GM18867 (cell line): ENCODE results near the gene CLIC6.
"Not testable (repeated sequence)": the region's sequence is repeated elsewhere in the genome, so short reads cannot be mapped to it uniquely, and the experiment has no call there.

Source experiments
- ATAC-seq: cut with Tn5 transposase; IDR thresholded peaks from one replicate; pipeline ENCODE4 v1.9.1; 2021; ENCODE audit warnings: mild to moderate bottlenecking, moderate library complexity; ENCODE audit not compliant: unreplicated experiment

CLIC6 gene

DNA sequence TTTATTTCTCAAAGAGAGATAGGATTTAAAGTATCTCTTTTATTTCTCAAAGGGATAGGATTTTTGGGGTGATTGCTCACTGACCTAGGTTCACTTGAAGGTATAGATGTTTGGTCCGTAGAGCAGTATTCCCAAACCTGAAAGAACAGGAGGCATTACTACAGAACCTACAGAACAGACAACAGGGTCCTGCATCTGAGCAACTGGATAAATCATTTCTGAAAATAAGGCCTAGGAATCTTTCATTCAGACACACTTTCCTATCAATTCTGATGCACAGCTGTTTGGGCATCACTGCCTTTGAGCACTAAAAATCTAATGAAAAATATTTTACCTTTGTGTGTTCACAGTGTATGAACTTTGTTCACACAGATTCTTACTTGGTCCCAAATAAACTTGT lies 17.2 kb upstream of the CLIC6 start:
- no peak for ATAC-seq

DNA sequence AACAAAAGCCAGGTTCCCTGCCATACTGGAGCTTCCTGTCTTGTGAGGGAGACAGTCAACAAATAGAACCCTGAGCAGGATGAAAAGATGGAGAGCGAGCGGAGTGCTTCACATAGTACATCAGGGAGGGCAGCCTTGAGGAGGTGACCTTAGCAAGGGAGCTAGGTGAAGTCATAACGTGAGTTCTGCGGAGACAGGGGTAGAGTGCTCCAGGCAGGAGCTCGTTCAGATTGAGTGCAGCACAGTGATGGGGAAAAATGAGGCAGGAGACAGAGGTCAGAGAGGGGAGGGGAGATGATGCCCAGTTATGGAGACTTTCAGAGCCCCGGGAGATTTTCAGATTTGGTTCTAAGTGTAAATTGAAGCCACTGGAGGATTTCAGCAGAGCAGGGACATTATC lies 15.3 kb upstream of the CLIC6 start:
- ATAC-seq = no peak

DNA sequence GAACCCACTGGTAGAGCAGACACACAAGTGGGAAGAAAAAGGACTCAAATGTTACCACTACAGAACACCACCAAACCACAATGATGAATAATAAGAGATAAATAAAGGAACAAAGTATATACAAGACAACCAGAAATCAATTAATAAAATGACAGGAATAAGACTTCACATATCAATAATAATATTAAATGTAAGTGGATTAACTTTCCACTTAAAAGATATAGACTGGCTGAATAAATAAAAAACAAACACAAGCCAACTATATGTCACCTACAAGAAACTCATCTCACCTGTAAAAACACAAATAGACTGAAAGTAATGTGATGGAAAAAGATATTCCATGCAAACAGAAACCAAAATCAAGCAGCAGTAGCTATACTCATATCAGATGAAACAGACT lies 6.9 kb upstream of the CLIC6 start:
- ATAC-seq = no peak

DNA sequence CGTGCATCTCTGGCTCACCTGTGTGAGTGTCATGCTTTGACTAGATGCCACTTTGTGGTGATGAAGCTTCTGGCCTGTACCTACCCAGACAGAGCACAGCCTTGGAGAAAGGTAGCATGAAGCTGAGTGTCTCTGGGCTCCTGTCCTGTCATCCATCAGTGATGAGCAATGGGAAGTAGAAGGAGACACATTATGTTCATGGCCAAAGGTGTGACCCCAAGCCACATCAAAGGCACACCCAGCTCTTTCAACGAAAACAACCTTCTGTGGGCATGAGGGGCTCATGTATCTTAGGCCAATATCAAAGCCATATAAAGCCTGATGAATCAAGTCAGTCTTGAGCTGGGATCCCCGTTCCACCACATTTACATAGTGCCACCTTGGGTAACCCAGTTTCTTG lies 1.0 kb upstream of the CLIC6 start:
- ATAC-seq = no peak

DNA sequence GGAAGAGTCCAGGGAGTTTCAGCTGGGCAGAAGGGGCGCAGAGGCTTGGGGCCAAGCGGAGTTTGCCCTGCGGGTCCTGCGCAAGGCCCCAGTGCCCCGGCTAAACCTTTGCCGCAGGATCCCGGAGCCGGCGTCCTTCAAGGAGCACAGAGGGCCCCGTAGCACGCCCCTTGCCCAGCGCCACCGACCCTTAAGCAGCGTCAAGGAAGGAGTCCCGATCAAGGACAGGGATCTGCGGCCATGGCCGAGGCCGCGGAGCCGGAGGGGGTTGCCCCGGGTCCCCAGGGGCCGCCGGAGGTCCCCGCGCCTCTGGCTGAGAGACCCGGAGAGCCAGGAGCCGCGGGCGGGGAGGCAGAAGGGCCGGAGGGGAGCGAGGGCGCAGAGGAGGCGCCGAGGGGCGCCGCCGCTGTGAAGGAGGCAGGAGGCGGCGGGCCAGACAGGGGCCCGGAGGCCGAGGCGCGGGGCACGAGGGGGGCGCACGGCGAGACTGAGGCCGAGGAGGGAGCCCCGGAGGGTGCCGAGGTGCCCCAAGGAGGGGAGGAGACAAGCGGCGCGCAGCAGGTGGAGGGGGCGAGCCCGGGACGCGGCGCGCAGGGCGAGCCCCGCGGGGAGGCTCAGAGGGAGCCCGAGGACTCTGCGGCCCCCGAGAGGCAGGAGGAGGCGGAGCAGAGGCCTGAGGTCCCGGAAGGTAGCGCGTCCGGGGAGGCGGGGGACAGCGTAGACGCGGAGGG lies 520 bp downstream of the CLIC6 start:
- peak; percentile 50 for ATAC-seq

DNA sequence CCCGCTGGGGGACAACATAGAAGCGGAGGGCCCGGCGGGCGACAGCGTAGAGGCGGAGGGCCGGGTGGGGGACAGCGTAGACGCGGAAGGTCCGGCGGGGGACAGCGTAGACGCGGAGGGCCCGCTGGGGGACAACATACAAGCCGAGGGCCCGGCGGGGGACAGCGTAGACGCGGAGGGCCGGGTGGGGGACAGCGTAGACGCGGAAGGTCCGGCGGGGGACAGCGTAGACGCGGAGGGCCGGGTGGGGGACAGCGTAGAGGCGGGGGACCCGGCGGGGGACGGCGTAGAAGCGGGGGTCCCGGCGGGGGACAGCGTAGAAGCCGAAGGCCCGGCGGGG lies 1.1 kb downstream of the CLIC6 start:
- not testable (repeated sequence) for ATAC-seq

DNA sequence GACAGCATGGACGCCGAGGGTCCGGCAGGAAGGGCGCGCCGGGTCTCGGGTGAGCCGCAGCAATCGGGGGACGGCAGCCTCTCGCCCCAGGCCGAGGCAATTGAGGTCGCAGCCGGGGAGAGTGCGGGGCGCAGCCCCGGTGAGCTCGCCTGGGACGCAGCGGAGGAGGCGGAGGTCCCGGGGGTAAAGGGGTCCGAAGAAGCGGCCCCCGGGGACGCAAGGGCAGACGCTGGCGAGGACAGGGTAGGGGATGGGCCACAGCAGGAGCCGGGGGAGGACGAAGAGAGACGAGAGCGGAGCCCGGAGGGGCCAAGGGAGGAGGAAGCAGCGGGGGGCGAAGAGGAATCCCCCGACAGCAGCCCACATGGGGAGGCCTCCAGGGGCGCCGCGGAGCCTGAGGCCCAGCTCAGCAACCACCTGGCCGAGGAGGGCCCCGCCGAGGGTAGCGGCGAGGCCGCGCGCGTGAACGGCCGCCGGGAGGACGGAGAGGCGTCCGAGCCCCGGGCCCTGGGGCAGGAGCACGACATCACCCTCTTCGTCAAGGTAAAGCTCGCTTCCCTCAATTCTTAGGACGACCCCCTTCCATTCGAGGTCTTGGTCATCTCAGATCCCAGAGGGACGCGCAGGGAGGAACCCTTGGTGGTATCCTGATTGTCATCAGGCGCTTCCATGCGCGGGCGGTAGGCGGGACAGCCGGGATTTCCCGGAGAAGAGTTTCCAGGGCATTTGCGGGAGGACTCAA lies 1.6 kb downstream of the CLIC6 start:
- no peak for ATAC-seq

DNA sequence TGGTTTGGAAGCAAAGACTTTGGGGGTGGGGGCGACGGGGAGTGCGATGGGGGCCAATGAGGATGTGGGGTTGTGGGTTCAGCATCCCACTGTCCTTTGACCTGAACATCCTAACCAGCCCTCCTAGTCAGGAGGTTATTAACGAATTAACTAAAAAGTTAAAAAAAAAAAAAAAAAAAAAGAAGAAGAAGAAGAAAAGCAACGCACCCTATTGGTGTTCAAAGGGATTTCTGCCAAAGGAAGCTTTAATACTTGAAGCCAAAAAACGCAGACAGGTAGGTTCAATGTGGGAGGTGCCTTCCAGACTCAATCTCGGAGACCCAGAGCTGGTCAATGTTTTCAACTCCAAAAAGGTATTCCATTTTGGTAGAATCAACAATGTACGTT lies 2.2 kb downstream of the CLIC6 start:
- no peak for ATAC-seq

DNA sequence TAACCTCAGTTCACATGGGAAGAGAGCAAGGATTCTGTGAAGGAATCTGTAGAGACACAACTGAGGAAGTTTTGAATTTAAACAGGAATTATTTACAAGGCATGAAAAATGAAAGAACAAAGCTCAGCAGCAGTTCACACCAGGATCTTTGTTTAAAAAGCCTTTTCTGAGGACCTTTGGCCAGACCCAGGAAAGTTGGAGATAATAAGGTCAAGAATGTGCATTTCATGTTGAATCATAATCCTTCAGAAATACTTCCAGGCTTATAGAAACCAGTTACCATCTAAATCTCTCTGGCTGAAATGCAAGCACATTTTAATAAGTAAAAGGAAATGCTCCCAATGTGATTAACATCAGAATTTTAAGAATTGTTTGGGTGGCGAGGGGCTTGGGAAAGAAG lies 2.7 kb downstream of the CLIC6 start:
- no peak for ATAC-seq

DNA sequence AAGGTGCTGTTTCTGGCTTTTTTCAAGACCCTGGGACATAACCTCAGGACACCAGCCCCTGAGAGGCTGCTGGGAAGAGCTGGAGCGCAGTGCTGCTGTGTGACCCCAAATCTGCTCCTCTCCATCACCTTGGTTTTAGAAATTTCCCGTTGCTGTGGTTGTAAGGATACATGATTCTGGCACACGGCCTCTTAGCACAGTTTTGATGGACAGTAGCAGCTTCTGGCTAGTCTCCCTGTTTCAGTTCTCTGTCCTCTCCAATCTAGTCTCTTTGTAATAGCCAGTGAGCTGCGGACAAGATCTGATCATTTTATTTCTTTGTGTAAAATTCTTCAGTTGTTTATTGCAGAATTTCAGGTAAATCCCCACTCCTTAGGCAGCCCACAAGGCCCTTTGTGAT lies 3.1 kb downstream of the CLIC6 start:
- ATAC-seq = no peak

DNA sequence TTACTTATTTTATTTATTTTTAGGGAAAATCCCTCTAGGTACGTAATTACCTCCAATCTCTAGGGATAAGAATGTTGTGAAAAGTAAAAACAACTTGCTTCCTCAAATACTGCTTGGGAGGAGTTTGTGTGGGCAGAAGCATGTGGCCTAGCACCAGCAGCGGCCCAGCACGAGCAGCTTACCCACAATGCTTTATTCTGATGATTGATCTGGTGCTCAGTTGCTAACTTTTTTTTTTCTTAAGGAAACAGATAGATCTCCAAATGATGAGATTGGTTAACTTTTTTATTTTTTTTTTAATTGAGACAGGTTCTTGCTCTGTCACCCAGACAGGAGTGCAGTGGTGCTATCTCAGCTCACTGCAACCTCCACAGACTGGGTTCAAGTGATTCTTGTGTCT lies 4.2 kb downstream of the CLIC6 start:
- ATAC-seq = no peak

DNA sequence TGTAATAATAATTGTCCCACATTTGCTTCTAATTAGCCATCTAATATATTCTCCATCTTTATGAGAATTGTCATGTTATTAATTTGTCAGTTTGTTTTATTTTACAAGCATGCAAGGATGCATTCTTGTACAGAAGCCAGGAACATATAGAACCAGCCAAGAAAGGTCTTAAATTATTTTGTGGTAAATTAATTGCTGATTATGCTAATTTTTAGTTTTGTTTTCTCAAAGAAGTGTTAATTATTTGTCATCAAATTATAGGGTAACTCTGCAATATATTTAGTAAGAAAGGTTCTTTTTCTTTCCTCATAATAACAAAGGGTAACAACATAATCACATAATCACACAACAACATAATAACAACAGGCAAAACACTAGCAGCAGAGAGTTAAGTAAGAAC lies 5.7 kb downstream of the CLIC6 start:
- ATAC-seq = no peak

DNA sequence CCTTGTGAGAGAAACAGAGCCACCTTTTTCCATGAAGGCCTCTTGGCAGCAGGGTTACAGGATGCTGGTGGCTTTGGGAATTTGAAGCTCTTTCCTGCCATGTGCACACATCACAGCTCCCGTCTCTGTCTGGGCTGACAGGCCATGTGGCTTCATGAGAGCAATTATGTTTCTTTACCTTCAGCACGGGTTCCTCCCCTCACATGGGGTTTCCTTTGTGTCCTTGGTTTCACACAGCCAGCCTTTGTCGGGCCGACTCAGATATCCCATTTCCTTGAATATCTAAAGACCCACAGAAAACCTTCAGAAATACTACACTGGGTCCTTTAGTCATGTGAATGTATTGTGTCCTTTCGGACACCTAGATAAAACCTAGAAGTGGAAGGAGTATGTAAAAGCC lies 7.1 kb downstream of the CLIC6 start:
- no peak for ATAC-seq

DNA sequence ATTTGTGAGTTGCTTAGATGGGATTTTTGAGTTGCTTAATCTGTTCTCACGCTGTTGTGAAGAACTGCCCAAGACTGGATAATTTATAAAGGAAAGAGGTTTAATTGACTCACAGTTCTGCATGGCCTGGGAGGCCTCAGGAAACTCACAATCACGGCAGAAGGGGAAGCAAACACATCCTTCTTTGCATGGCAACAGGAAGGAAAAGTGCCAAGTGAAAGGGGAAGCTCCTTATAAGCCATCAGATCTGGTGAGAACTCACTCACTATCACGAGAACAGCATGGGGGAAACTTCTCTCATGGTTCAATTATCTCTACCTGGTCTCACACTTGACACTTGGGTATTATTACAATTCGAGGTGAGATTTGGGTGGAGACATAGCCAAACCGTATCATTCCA lies 10.3 kb downstream of the CLIC6 start:
- ATAC-seq = no peak

DNA sequence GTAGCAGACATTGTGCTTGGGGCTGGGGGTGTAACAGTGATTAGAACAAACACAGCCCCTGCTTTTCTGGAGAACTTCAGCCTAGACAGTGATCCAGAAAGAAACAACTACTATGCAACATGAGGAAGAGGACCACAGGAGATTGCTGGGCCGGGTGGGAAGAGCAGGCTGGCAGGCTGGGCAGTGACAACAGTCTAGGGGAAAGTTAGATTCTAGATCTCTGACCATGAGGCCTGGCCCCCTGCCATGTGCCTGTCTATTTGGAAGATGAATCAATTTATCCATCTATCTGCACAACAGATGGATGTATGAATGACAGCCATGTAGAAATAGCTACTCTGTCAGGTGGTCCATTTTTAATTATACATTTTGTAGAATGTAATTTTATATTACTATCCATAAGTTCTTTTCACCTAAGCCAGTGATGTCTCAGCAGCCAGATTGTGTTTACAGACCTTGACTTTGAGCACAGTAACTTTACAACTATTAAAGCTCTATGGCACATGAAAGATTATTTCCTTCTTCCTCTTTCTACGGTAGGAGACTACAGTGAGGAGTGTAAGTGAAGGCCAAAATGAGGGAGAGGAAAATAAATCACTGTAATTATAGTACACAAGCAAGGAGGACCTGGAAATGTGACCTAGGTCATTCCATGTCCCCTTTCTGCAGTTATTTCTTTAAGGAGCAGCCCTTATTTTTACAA lies 15.5 kb downstream of the CLIC6 start:
- ATAC-seq = no peak

DNA sequence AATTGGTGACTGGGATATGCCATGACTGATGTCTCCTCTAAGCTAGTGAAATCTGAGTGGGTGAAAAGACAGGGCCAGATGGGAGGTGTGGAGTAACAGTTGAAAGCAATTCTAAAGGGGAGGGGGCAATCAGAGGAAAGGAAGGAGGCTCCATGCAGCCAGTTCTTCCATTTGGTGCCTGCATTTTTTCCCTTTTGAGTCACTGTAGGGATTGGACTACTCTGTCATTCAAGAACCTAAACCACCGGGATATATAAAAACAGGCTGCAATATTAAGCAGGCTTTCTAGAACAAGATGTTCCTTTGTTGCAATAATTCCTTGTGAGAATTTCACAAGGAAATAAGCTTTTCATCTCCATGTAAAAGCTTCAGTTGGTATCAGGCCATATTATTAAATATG lies 18.3 kb downstream of the CLIC6 start:
- no peak for ATAC-seq

DNA sequence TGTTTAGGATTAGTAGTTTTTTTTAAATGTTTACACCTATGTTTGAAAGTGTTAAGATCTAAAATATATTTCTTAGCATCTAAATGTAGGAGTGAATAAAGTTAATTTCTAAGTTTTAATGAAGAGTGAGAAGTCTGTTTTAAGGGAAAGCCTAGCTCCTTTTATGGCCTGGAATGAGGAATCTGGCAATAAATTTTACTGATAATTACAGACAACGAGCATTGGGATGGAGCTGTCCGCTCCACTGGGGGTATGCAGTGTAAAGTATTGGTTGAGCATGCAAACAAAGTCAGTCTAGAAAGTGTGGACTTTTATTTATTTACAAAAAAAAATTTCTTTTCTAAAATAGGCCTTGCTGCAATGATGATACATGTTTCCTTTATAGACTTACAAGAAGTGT lies 19.0 kb downstream of the CLIC6 start:
- no peak for ATAC-seq

DNA sequence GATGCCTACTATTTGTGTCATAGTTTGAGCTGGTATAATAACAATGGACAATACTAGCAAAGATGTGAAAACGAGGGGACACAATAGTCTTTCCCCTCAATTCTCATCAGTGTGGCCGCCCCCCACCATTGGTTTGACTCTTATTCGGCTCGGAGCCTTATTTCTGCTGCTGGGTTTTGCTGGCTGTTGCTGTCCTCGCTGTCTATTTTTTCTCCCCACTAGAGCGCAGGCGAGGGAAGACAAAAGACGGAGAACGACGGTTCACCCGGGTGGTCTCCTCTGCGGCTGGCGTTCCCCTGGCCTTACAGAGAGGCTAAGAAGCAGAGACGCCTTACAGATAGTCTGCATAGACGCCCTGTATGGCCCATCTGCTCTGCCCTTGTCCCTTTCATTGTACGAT lies 19.4 kb downstream of the CLIC6 start:
- ATAC-seq = no peak

DNA sequence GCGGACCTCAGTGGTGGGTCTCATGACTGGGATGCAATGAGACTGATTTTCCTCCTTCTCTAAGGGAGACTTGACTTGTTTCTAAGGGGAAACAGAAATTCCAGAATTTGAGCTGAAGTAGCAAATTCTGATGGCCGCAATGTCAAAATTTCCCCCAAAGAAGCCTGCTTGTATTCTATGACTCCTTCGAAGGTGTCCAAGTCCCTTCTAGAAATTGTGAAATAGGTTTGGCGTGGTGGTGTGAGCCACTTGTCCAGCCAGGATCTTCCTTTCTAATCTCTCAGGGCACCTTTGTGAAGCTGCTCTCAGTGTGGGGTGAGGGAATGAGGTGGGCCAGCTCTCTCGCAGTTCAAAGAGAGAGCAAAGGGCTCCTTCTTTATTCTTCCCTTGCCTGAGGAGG lies 19.9 kb downstream of the CLIC6 start:
- ATAC-seq = no peak

DNA sequence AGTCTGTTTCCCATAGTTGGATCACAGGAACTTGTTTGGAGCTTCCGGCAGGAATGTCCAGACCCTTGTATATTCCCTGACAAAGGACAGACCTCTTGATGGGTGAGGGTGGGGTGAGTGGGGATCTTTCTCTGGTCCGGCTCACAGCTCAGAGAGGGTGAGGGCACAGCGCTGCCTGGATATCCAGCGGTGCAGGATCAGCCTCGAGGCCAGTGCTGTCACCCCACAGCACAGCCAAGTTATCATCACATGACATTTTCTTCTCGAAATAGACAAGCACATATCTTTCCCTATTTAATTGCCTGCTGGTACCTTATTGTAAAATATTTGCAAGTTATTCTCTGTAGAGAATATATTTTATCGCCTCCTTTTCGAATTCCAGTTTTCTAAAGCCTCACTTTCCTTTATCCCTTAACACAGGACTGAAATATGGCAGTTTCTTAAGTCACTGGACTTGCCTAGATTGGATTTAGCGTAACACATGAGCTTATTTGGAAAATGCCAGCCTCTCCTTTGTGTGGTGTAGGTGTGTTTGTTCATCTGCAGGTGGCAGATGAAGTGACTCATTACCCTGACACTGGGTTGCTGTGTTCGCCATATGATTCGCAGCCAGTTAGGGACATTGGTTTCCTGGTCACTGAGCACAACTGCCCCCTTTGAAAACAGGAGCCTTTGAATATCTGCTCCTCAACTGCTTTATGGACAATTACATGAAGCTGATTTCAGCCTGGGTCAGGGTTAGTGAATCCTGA lies 21.4 kb downstream of the CLIC6 start:
- ATAC-seq = no peak

DNA sequence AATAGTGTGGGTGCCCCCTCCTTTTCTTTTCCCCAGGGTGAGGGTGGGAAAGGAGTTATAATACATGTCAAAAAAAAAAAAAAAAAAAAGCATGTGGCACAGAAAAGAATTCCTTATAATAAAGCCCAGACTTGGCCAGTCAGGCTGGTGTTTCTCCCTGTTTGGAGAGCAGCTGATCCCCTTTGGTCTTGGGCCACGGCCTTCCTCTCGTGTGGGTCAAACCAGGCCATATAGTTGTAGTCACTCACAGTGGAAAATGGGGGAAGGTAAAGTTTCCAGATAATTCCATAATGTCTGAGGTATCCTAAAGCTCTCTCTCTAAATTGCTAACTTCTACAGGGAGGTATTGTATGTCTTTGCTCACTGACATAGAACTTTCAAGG lies 22.0 kb downstream of the CLIC6 start:
- ATAC-seq = no peak
